GM20000 (cell line): ENCODE data around the gene MRPS23.

ENCODE experiments used
- DNase-seq: peaks from one replicate; pipeline ENCODE4 v3.0.0; 2012; ENCODE audit warnings: low spot score
- TF ChIP-seq, protein P1 (sequence below): IDR thresholded peaks from 2 replicates; pipeline ENCODE4 v1.5.1; 2012; ENCODE audit warnings: mild to moderate bottlenecking, control low read depth; ENCODE audit errors: extremely low read depth, missing control alignments

Gene MRPS23

DNA sequence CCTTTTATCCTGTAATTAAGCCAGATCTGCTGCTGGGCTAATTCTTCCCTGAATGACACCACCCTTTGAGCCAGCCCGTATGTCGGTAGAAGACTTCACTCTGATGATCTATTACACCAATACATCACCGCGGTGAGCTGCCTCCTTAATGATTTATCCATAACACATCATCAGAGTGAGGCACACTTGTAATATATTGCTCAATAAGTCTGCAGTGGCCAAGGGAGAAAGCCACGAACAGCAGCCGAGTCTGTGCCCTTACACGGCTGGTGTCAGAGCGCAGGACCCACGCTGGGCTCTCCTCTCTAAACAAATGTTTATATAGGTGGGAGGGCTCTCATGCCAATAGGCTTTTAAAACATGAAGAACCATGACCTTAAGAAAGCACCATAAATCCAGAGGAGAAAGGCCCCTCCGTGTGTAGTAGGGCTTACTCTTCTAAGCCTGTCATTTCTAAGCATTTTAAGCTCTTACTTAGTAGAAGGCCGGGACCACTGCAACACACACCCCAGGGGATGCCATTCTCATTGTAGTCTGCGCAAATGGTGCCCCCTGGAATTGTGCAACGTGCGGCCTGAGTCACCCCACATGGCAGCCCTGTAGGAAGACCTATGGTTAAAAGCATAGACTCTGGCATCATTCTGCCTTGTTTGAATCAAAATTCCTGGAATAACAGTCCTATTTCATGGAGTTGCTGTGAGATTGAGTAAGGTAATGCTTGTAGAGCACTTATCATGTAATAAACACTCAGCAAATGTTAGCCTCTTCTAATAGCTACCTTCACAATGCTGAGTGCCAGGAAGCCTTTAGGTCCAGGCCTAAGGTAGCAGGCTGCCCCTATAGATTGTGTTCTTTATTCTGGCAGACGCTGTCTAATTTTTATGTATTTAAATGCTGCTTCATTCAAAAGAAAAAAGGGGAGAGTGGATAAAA lies 26.1 kb downstream of the MRPS23 start:
- DNase-seq = no peak
- TF ChIP-seq, protein P1, sequence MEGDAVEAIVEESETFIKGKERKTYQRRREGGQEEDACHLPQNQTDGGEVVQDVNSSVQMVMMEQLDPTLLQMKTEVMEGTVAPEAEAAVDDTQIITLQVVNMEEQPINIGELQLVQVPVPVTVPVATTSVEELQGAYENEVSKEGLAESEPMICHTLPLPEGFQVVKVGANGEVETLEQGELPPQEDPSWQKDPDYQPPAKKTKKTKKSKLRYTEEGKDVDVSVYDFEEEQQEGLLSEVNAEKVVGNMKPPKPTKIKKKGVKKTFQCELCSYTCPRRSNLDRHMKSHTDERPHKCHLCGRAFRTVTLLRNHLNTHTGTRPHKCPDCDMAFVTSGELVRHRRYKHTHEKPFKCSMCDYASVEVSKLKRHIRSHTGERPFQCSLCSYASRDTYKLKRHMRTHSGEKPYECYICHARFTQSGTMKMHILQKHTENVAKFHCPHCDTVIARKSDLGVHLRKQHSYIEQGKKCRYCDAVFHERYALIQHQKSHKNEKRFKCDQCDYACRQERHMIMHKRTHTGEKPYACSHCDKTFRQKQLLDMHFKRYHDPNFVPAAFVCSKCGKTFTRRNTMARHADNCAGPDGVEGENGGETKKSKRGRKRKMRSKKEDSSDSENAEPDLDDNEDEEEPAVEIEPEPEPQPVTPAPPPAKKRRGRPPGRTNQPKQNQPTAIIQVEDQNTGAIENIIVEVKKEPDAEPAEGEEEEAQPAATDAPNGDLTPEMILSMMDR = no peak

DNA sequence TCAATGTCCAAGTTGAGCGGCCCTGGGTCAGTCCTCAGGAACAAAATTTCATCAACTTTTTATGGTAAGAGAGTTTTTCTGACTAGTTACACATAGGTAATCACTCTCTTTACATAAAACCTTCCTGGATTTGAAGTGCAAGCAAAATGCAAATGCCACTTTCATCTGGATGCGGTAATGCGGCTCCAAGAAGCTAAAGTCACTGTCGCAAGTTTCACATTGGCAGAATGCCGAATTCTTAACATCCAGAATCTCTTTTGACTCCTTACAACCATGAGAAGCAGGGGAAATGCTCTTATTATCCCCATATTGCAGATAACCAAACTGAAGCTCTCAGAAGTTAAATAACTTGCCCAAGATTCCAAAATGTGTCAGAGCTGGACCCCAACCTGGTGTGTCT lies 30.0 kb downstream of the MRPS23 start:
- TF ChIP-seq, protein P1 = no peak
- no peak for DNase-seq

DNA sequence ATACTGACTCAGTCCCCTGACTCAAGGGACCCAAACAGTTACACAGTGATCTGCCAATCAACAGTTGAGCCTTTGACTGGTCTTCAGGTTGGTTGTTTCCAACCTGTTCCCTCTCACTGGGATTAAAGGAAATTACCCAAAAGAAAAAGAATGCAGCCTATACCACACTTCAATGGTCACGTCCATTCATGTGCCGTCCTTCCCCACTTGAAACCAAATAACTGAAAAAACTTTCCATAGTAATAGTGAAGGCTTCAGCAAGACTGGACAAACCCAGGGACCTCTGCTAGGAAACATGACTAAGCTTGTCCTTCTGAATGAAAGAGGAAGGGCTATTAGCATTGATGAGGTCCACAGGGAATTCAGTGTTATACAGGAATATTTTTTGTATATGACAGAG lies 30.6 kb downstream of the MRPS23 start:
- TF ChIP-seq, protein P1 = no peak
- no peak for DNase-seq

DNA sequence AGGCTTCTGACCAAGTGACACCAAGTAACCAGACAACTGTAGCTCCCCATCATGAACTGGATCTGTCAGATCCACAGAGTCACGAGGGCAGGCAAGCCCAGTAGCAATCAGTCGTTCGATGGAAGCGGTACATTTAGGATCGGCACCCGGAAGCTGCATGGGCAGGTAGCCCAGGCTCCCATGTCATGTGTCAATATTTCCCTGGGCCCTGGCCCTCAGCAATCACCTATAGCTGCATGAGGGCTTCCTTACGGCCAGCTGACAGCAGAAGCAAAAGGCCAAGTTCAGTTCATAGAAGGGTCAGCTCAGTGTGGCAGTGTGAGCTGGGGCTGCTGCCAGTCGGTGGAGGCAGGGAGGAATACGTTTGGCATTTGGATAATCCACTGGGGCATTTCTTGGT lies 31.8 kb downstream of the MRPS23 start:
- DNase-seq = no peak

DNA sequence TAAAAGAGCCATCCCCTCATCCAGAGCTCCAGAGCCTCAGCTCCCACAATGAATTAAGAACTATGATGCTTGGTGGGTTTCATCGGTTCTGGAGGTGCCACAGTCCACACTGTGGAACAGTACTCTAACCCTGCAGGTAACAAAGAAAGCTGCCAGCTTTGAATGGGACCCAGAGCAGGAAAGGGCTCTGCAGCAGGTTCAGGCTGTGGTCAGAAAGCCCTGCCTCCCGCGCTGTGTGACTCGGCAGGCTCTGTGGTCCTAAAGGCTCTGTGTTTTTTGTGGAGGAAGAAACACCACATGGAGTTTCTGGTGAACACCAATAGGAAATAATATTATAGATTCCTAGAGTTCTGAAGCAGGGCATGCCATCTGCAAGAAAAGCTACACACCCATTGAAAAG lies 32.5 kb downstream of the MRPS23 start:
- TF ChIP-seq, protein P1 = no peak
- no peak for DNase-seq

More for the DNA sequence above, 31.8 kb downstream of the MRPS23 start:
- TF ChIP-seq, protein P1 = no peak

DNA sequence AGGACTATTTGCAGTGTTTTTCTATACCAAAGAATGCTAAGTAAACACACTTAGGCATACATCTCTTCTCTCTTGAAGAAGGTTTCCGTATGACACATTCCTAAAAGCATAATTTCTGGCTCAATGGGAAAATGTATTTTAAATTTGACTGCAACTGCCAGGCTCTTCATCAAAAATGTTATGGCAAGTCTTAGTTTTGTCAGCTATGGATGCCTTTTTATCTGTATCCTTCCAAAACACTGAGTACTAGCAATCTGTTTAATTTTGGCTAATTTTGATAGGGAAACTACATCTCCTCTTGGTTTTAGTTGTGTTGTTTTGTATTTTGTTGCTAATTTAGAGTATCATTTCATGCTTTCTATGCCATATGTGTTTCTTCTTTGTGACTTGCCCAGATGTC lies 35.4 kb downstream of the MRPS23 start:
- DNase-seq = no peak
- TF ChIP-seq, protein P1 = no peak

DNA sequence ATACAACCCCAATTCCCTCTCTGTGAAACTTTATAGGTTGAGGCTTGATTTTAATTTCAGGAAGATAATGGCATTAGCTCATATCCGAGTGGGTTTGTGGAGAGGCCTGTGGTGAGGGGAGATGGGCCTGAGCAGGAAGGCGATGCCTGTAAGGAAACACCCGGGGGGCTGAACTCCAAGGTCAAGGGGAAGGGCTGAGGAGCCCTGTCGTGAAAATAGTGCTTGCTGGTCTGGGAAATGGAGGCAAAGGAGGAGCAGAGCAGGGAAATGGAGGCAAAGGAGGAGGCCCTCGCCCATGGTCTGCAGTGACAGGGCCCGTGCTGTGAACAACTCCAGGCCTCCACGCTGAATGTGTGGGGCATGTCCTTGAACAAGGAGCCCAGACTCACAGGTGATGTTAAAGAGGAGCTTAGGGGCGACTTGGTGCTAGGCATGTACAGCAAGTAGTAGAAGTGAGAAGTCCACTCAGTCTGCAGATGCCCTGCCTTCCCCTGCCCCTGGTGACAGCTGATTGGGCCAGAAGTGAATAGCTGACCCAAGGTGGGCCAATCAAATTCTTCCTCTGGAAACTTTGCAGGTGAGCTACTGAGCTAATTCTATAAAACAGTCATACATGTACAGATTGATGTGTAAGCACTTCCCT lies 38.1 kb downstream of the MRPS23 start:
- DNase-seq = no peak

More for the DNA sequence above, 38.1 kb downstream of the MRPS23 start:
- TF ChIP-seq, protein P1 = no peak
